K562 (cell line): ENCODE data around the gene NDUFA13. TPM values are rescaled to one million over a fixed set of nuclear protein-coding genes. Genes with fewer than 3 reads are reported as not detected.

Source experiments
- GATA2 ChIP-seq: sonication (generic); formaldehyde crosslinking; IDR thresholded peaks from 2 replicates; pipeline ENCODE4 v1.4.0; 2020; ENCODE audit warnings: mild to moderate bottlenecking, missing genetic modification reagents
- MTA2 ChIP-seq: fragments of 450-650 bp; IDR thresholded peaks from 2 replicates; pipeline ENCODE4 v1.6.1; 2016; ENCODE audit warnings: low read depth
- ZBTB40 ChIP-seq, 2 experiments: fragments of 450-650 bp in 1 of 2; sonication (generic) in 1 of 2; formaldehyde crosslinking in 1 of 2; IDR thresholded peaks; 2 replicates each; pipeline versions ENCODE4 v1.7.1 to v1.9.0; 2016 to 2022; ENCODE audit warnings: inconsistent platforms in 1 of 2, mild to moderate bottlenecking in 1 of 2, missing genetic modification reagents in 1 of 2
- polyA plus RNA-seq, 8 experiments: library from polyadenylated mRNA; depleted of rRNA in 4 of 8; stranded (reverse) in 5 of 8; unstranded in 3 of 8; fragments of >200 nt; fragmentation: Nextera tagmentation in 2 of 8; fragmentation: Illumina TruSeq in 1 of 8; extraction: Ambion mirVana in 2 of 8; extraction: Trizol in 1 of 8; gene quantifications; 2 replicates each; pipeline versions ENCODE4 v1.2.1 to v1.2.3, GENCODE V29; 2011 to 2014; ENCODE audit warnings: inconsistent platforms in 1 of 8, missing spikeins in 1 of 8
- total RNA-seq, 7 experiments: library from RNA; depleted of rRNA in 6 of 7; stranded (reverse); fragments of >200 nt in 6 of 7; fragmentation: Illumina TruSeq in 2 of 7; extraction: Trizol in 2 of 7; gene quantifications; 2 replicates each; pipeline versions ENCODE4 v1.2.1 to v1.2.3, GENCODE V29; 2011 to 2021; ENCODE audit warnings: low replicate concordance in 1 of 7

The NDUFA13 gene
- total and polyA plus RNA-seq, 9 of the 15 experiments (the other 6 are each of a cell fraction or from before 2014, with no cell fraction given): 146 to 596 (median 429) TPM

- TF ChIP-seq ZBTB40 (IDR thresholded peaks at IDR 0.05) (no peak), ZBTB40 (CRISPR knock-in tag; IDR thresholded peaks at IDR 0.05) (no peak), GATA2 (CRISPR knock-in tag) (no peak), MTA2 (no peak)
Measured at GRCh38 chr19:19485998-19486290, 30.1 kb upstream of the NDUFA13 start (continued).
